Ovary (tissue), 3 donors: ENCODE results near the gene CERS6.

Experiments used
- EP300 ChIP-seq: sonication (generic); formaldehyde crosslinking; IDR thresholded peaks from one replicate; pipeline ENCODE4 v1.6.1; 2017; ENCODE audit warnings: antibody characterized with exemption
- TF ChIP-seq, protein P1 (sequence below), 3 donors: fragments of 450-650 bp in 2 of 3; fragments of 200-600 bp in 1 of 3; IDR thresholded peaks; one replicate each; pipeline versions ENCODE4 v1.5.1 to v1.8.0; 2016 to 2022; ENCODE audit warnings: antibody characterized with exemption in 3 of 3, mild to moderate bottlenecking in 1 of 3
- donor health status: DM: no; HTN: no; CAD: no.

DNA sequence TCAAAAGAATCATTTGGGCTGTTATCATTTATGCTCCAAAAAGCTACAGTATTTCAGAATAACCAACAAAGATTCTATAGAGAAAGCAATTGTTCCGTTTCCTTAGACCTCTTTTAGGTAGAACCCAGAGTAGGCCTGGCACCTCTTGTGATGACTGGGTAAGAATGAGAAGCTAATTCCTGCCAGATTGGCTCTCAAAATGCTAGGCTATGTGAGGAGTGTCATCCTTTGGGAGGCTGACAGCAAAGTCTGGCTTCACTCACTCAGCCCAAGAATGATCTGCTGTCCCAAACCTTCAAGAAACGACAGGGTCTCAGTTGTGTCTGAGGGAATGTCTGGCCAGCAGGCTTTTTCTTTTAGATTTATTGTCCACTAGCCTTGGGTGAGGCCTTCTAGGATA, 4.5 kb downstream of the CERS6 start:
- TF ChIP-seq, protein P1, sequence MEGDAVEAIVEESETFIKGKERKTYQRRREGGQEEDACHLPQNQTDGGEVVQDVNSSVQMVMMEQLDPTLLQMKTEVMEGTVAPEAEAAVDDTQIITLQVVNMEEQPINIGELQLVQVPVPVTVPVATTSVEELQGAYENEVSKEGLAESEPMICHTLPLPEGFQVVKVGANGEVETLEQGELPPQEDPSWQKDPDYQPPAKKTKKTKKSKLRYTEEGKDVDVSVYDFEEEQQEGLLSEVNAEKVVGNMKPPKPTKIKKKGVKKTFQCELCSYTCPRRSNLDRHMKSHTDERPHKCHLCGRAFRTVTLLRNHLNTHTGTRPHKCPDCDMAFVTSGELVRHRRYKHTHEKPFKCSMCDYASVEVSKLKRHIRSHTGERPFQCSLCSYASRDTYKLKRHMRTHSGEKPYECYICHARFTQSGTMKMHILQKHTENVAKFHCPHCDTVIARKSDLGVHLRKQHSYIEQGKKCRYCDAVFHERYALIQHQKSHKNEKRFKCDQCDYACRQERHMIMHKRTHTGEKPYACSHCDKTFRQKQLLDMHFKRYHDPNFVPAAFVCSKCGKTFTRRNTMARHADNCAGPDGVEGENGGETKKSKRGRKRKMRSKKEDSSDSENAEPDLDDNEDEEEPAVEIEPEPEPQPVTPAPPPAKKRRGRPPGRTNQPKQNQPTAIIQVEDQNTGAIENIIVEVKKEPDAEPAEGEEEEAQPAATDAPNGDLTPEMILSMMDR (IDR thresholded peaks at IDR 0.05), result no peak
- no peak for TF ChIP-seq EP300
